RCC 7860 (cell line): ENCODE data around the gene PDLIM4.
A peak's percentile ranks its signal among the peaks of the same experiment; 100 is the strongest.

Source experiments
- DNase-seq: peaks from one replicate; pipeline ENCODE4 v3.0.0-alpha.2; 2015; ENCODE audit warnings: low spot score
- FAIRE-seq: peaks from 2 replicates; lab custom pipeline; 2012; peaks lifted over from hg19 to GRCh38; lab: Jason Lieb, UNC

The PDLIM4 gene

DNA sequence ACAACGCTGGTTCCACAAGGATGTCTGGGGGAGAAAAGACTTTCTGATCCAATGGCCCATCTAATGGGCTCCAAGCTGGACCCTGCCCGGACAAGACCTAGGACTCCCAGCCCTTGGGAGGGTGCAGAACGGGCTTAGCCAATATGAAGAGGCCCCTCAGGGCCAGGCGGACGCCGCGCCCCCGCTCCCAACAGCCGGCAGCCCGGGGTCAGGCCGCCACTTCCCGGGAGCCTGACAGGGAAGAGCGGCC is 30.3 kb upstream of the PDLIM4 start:
- FAIRE-seq, result no peak
- no peak for DNase-seq

DNA sequence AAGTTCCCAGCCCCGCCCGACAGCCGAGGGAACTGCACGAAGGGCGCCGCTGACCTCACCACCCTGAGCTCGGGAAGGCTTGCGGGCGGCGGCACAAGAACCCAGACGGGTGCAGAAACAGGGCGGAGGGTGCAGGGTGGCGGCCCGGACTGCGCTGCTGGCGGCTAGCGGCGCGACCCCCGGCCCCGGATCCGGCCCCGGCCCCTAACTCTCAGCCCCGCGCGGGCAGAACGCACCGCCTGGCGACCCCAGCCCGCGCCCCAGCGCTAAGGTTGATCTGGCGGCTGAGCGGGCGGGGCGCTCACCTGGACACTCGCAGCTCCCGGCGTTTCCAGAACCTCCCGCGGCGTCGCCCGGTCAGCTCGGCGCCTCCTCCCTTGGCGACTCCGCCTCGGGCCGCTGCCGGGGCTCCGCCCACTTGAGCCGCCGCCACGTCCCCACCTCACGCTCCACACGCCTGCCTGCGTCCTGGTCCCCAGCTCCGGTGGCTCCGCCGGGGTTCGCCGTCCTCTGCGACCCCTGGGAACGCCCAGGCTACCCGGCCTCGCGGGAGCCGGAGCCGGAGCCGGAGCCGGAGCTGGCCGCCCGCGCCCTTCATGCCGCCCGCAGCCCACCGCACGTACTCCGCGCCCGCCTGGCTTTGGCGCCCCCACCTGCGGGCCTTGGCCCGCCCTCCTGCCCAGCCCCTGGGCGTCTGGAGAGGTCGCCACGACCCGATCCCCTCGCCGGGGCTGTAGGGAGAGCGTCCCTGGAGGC is 29.8 kb upstream of the PDLIM4 start, which contains the start of gene P4HA2:
Gene P4HA2, minus strand, starts transcription at position 369 of the 756 bp plus-strand sequence. CDS start 9,227 bp downstream, outside the sequence.
- DNase-seq (peak; percentile 72), FAIRE-seq (no peak)

- DNase-seq (no peak), FAIRE-seq (no peak)
Observed at GRCh38 chr5:132228241-132229035, 29.1 kb upstream of the PDLIM4 start.

- no peak for FAIRE-seq
- no peak for DNase-seq
Observed at GRCh38 chr5:132229236-132229635, 28.3 kb upstream of the PDLIM4 start.

GRCh38 chr5:132230871-132231270 is 26.6 kb upstream of the PDLIM4 start:
- no peak for DNase-seq
- FAIRE-seq, result no peak

DNA sequence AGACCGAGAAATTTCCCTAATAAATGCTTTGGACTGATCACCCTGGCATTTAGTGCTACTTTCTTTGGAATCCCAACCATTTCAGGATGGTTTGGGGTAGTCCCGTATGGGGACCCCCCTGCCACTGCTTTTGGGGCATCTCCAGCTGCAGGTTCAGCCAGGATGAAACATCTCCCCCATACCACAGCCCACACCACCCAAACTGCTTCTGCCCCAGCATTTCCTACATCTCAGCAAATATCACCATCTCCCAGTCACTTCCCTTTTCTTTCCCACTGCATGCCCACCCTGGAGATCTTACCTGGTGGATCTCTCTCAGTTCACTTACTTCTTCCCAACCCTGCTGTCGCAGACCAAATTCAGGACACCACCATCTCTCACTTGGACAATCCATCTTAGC is 25.0 kb upstream of the PDLIM4 start:
- FAIRE-seq (no peak), DNase-seq (no peak)

DNA sequence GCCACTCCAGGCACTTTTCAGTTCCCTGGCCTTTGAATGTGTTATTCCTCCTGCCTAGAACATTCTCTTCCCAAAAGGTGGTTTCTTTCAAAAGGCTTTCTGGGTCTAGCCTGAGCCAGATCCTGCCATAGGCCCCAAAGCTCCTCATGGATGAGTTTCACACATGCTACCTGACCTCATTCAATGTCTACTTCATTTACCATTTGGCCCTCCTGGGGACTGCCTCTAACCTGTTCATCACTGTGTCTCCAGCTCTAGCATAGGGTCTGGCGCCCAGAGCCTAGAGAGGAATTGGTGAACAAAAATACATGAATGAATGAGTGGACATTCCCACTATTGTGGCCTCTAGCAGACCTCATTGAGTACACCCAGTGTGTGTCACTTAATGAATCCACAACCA is 24.4 kb upstream of the PDLIM4 start:
- FAIRE-seq (no peak), DNase-seq (no peak)

DNA sequence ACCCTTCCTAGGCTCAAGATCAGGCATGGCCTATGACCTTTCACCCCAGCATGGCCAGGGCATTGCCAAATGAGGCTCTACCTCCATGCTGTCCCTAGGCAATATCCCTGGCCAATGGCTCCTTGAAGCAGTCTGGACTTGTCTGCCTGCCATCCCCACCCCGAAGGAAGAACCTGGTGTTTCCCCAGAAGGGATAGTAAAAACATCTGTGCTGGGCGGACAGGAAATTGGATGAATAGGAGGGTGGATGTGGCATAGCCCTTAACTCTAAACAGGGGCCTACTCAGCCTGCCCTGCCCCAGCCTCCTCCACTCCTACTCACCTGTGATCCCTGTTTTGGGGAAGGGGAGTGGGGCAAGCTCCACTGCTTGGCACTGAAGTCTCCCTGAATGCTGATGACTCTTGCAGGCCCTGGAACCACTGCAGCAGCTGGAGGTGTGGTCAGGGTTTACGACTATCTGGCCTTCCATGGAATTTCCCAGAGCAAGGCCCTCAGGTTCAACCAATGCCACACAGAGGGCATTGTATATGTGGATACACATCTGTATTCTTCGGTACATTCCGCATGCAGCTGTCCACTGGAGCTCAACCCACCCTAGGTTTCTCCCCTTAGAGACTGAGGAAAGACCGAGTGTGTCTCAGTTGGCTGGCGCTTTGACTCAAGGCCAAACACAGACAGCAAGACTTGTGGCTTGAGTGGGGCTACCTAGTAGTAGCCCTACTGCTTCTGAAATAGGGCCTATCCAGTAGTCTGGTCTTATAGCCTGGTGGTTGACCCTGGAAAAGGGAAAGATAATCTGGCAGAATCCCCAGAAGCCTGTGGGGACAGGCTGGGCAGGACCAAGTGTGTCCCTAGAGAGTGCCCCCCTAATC is 23.4 kb upstream of the PDLIM4 start:
- FAIRE-seq, result no peak
- DNase-seq, result no peak

- FAIRE-seq (no peak), DNase-seq (no peak)
Observed at GRCh38 chr5:132234684-132235062, 22.8 kb upstream of the PDLIM4 start.

GRCh38 chr5:132235340-132235739 is 22.2 kb upstream of the PDLIM4 start:
- DNase-seq (no peak), FAIRE-seq (no peak)

- FAIRE-seq (no peak), DNase-seq (peak; percentile 9)
Observed at GRCh38 chr5:132237141-132237540, 20.4 kb upstream of the PDLIM4 start.

- no peak for FAIRE-seq
- no peak for DNase-seq
Observed at GRCh38 chr5:132237670-132238069, 19.8 kb upstream of the PDLIM4 start.

- peak; percentile 53 for DNase-seq
- FAIRE-seq, result no peak
Observed at GRCh38 chr5:132238169-132238744, 19.2 kb upstream of the PDLIM4 start.

DNA sequence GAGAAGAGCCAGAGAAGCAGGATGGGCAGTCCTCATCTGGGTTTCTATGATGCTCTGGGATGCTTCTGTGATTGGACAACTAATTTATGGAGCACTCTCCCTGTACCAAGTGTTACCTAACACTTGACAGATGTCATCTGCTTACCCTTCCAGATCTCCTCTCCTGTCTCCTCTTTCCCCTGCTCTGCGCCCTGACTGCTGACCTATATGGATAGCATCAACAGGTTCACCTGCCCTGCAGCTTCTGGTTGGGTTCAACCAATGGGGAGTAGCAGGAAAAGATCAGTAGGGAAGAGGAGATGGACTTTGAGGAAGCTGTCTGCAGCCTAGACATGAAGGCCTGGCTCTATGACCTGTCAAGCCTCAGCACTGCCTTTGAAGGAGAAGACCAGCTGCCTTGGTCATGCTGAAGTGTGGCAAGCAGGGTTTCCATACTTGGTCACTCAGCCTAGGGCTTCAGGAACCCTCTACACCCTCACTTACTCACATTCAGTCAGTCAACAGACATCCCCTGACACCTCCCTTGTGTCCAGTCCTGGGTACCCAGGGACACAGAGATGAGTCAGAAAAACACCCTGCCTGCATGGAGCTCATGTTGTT is 18.5 kb upstream of the PDLIM4 start:
- DNase-seq, result no peak
- FAIRE-seq, result no peak

GRCh38 chr5:132239776-132240175 is 17.7 kb upstream of the PDLIM4 start:
- DNase-seq, result no peak
- FAIRE-seq, result no peak

DNA sequence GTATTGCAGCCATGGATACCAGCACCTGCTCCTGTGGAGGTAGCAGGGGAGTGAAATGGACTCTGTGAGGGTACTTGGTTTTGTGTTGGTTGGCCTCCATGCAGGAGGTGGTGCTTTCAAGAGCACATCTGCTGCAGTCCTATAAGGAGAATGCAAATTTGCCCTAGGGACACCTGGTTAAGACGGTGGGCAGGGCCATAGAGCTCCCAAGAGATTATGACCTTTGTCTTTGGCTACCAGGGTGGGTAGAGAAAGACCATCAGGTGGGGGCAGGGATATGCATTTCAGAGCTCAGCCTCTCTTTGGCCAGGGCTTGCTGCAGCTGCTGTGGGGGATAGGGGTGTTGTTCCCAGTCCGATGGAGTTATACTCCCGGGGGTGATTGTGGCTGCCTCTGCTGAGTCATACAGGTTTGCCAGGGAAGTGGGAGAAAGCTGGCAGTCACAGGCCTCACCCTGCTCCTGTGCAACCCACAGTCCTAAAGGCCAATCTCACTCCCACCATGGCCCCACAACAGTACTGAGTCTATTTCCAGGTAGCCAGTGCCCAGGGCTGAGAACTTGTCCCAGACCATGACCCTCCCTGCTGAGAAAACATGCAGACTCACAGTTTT is 14.0 kb upstream of the PDLIM4 start:
- DNase-seq, result no peak
- FAIRE-seq, result no peak

GRCh38 chr5:132245593-132245992 is 11.9 kb upstream of the PDLIM4 start:
- no peak for FAIRE-seq

GRCh38 chr5:132246806-132247205 is 10.7 kb upstream of the PDLIM4 start:
- FAIRE-seq, result no peak
- no peak for DNase-seq

More at GRCh38 chr5:132245593-132245992, 11.9 kb upstream of the PDLIM4 start:
- DNase-seq, result no peak

- FAIRE-seq (no peak), DNase-seq (no peak)
Observed at GRCh38 chr5:132250547-132250946, 6.9 kb upstream of the PDLIM4 start.

GRCh38 chr5:132251220-132251725 is 6.2 kb upstream of the PDLIM4 start:
- peak; percentile 96 for DNase-seq
- peak; percentile 94 for FAIRE-seq
